A549 (cell line): ENCODE data around the gene OSBPL2. TPM values are rescaled to one million over a fixed set of nuclear protein-coding genes. Genes with fewer than 3 reads are reported as not detected.

Experiments
- ATAC-seq, 2 experiments: fragments of 200-7000 bp in 1 of 2; fragments of >200 bp in 1 of 2; cut with Nextera tagmentation in 1 of 2; cut with Tn5 transposase in 1 of 2; 3 replicates each; pipeline versions ENCODE4 v1.8.0 to v1.9.1; 2018 to 2020; ENCODE audit warnings: mild to moderate bottlenecking in 1 of 2, moderate library complexity in 1 of 2
- CTCF ChIA-PET: fragments of 300-600 bp; sonication (Branson Sonifier 250); formaldehyde crosslinking; extraction: SDS; loops from one replicate; lab custom pipeline; 2021; ENCODE audit warnings: antibody characterized with exemption, inconsistent platforms; lab: Yijun Ruan, JAX
- POLR2A ChIA-PET: fragments of 350-600 bp; formaldehyde crosslinking; extraction: SDS; loops from one replicate; lab custom pipeline; 2021; ENCODE audit warnings: antibody characterized with exemption, inconsistent platforms; lab: Yijun Ruan, JAX
- DNase-seq, 2 experiments: peaks; one replicate each; pipeline versions ENCODE4 v3.0.0 to v3.0.0-alpha.2; 2011 to 2016; ENCODE audit warnings: low read depth in 1 of 2, low spot score in 1 of 2
- FAIRE-seq: peaks from 2 replicates; lab custom pipeline; 2011; peaks lifted over from hg19 to GRCh38; lab: Jason Lieb, UNC
- H3K27ac ChIP-seq, 2 experiments: fragments of >200 bp; sonication (Bioruptor Twin); formaldehyde crosslinking; 3 replicates each; pipeline ENCODE4 v1.5.1; 2016 to 2017
- H3K4me1 ChIP-seq: fragments of >200 bp; sonication (Bioruptor Twin); formaldehyde crosslinking; 3 replicates; pipeline ENCODE4 v1.6.1; 2016
- H3K4me2 ChIP-seq: fragments of >200 bp; sonication (Bioruptor Twin); formaldehyde crosslinking; 3 replicates; pipeline ENCODE4 v1.6.1; 2016
- H3K4me3 ChIP-seq: fragments of >200 bp; sonication (Bioruptor Twin); formaldehyde crosslinking; 3 replicates; pipeline ENCODE4 v1.5.1; 2016
- H3K9me3 ChIP-seq: fragments of >200 bp; sonication (Bioruptor Twin); formaldehyde crosslinking; 3 replicates; pipeline ENCODE4 v1.6.1; 2016
- ATOH8 ChIP-seq: fragments of 250-450 bp; sonication (Bioruptor Pico); IDR thresholded peaks from 2 replicates; pipeline ENCODE4 v1.5.0; 2020; ENCODE audit warnings: low read depth, mild to moderate bottlenecking, moderate library complexity
- CBX2 ChIP-seq: fragments of 200-600 bp; sonication (generic); IDR thresholded peaks from 2 replicates; pipeline ENCODE4 v1.6.1; 2016; ENCODE audit warnings: low read depth, mild to moderate bottlenecking, borderline replicate concordance
- CEBPB ChIP-seq, 2 experiments: fragments of >200 bp in 1 of 2; sonication (Bioruptor Twin) in 1 of 2; formaldehyde crosslinking in 1 of 2; IDR thresholded peaks; 2 replicates each; pipeline ENCODE4 v1.6.1; 2012 to 2016
- CHD2 ChIP-seq: fragments of 150-350 bp; IDR thresholded peaks from 2 replicates; pipeline ENCODE4 v1.6.1; 2014; ENCODE audit warnings: low read length; ENCODE audit not compliant: partially characterized antibody
- EP300 ChIP-seq, 2 experiments: fragments of >200 bp; sonication (Bioruptor Twin); formaldehyde crosslinking; IDR thresholded peaks; 2 replicates in 1 of 2; 3 replicates in 1 of 2; pipeline ENCODE4 v1.6.1; 2016 to 2017
- HES2 ChIP-seq: fragments of >200 bp; sonication (Bioruptor Twin); formaldehyde crosslinking; IDR thresholded peaks from 2 replicates; pipeline ENCODE4 v1.6.1; 2016
- HOXB13 ChIP-seq: fragments of 250-450 bp; sonication (Bioruptor Pico); IDR thresholded peaks from 2 replicates; pipeline ENCODE4 v1.5.0; 2020; ENCODE audit warnings: low read depth, mild to moderate bottlenecking, moderate library complexity
- HOXB5 ChIP-seq: fragments of 250-450 bp; sonication (Bioruptor Pico); IDR thresholded peaks from 2 replicates; pipeline ENCODE4 v1.5.0; 2020; ENCODE audit warnings: mild to moderate bottlenecking, moderate library complexity
- KDM1A ChIP-seq: fragments of 200-600 bp; sonication (generic); IDR thresholded peaks from 2 replicates; pipeline ENCODE4 v1.6.1; 2016; ENCODE audit warnings: low read depth, mild to moderate bottlenecking
- KDM5A ChIP-seq: fragments of 200-600 bp; sonication (generic); IDR thresholded peaks from 2 replicates; pipeline ENCODE4 v1.6.1; 2016; ENCODE audit warnings: antibody characterized with exemption, mild to moderate bottlenecking
- MAX ChIP-seq: IDR thresholded peaks from 2 replicates; pipeline ENCODE4 v1.6.1; 2012
- PBX3 ChIP-seq: IDR thresholded peaks from 2 replicates; pipeline ENCODE4 v1.6.1; 2012
- RAD21 ChIP-seq, 2 experiments: fragments of >200 bp in 1 of 2; sonication (Bioruptor Twin) in 1 of 2; formaldehyde crosslinking in 1 of 2; IDR thresholded peaks in 1 of 2; conservative IDR thresholded peaks in 1 of 2; 2 replicates in 1 of 2; 3 replicates in 1 of 2; pipeline ENCODE4 v1.6.1; 2012 to 2018; ENCODE audit warnings: inconsistent platforms in 1 of 2
- RARB ChIP-seq: fragments of 250-450 bp; sonication (Bioruptor Pico); IDR thresholded peaks from 2 replicates; pipeline ENCODE4 v1.8.0; 2021; ENCODE audit warnings: mild to moderate bottlenecking, moderate library complexity
- RCOR1 ChIP-seq: fragments of 150-350 bp; IDR thresholded peaks from 2 replicates; pipeline ENCODE4 v1.6.1; 2014; ENCODE audit warnings: antibody characterized with exemption, low read length, low read depth
- RNF2 ChIP-seq: fragments of 200-600 bp; sonication (generic); IDR thresholded peaks from 2 replicates; pipeline ENCODE4 v1.6.1; 2016; ENCODE audit warnings: low read depth, mild to moderate bottlenecking, antibody characterized with exemption, moderate library complexity, borderline replicate concordance
- SREBF2 ChIP-seq: fragments of 450-650 bp; IDR thresholded peaks from 2 replicates; pipeline ENCODE4 v1.6.1; 2014; ENCODE audit warnings: mild to moderate bottlenecking, moderate library complexity
- TFCP2L1 ChIP-seq: fragments of 250-450 bp; sonication (Bioruptor Pico); IDR thresholded peaks from 2 replicates; pipeline ENCODE4 v1.5.0; 2021; ENCODE audit warnings: mild to moderate bottlenecking
- USF2 ChIP-seq: fragments of 450-650 bp; IDR thresholded peaks from 2 replicates; pipeline ENCODE4 v1.6.1; 2014; ENCODE audit warnings: antibody characterized with exemption
- ZC3H11A ChIP-seq: fragments of 450-650 bp; IDR thresholded peaks from 2 replicates; pipeline ENCODE4 v1.6.1; 2014; ENCODE audit warnings: antibody characterized with exemption, mild to moderate bottlenecking
- ZNF302 ChIP-seq: fragments of 250-450 bp; sonication (Bioruptor Pico); IDR thresholded peaks from 2 replicates; pipeline ENCODE4 v1.9.0; 2021; ENCODE audit warnings: inconsistent platforms, mild to moderate bottlenecking, moderate library complexity
- ZSCAN20 ChIP-seq: fragments of 250-450 bp; sonication (Bioruptor Pico); IDR thresholded peaks from 2 replicates; pipeline ENCODE4 v1.8.0; 2022; ENCODE audit warnings: mild to moderate bottlenecking, moderate library complexity
- WGBS: methylation state at CpG from one replicate; pipeline ENCODE4 v1.1.6; 2017; ENCODE audit errors: missing lambda C conversion rate; 5-methylcytosine and 5-hydroxymethylcytosine counted together
- polyA plus RNA-seq, 4 experiments: library from polyadenylated mRNA; depleted of rRNA in 3 of 4; stranded (reverse); fragments of >200 nt; fragmentation: RNase III in 1 of 4; extraction: RNeasy Plus Mini Kit Qiagen cat#74134 plus additional on column Dnase treatment in 1 of 4; gene quantifications; 2 replicates in 3 of 4; 3 replicates in 1 of 4; pipeline ENCODE4 v1.2.3, GENCODE V29; 2011 to 2017

OSBPL2 gene
- polyA plus RNA-seq, 2 of the 4 experiments (the other 2 are of a cell fraction): 14.6 to 14.8 TPM

- WGBS: 86% methylated on average over 6 of the region's 6 CpGs
- CTCF ChIA-PET: interaction anchor here (0.6 to 1.1 kb wide), 4 partner anchors 9 to 281 kb away, joined by 3 read pairs; no protein-coding TSS in a partner anchor
- no peak overlapping the region for H3K4me3 ChIP-seq
- POLR2A ChIA-PET: no interaction called here
- no peak overlapping the region for H3K27ac ChIP-seq
- no peaks in the 10 kb centered on the region for H3K4me1 ChIP-seq
- ATAC-seq (no peak), DNase-seq (no peak), FAIRE-seq (no peak)
- TF ChIP-seq RNF2: no peak
- no peak for TF ChIP-seq RCOR1
- no peak for TF ChIP-seq HOXB13 (CRISPR knock-in tag)
- TF ChIP-seq KDM1A: no peak
- no peak for TF ChIP-seq HES2
- H3K9me3 ChIP-seq: no peaks in the 10 kb centered on the region
- no peak overlapping the region for H3K4me2 ChIP-seq
These were observed 46.8 kb downstream of the OSBPL2 start for GRCh38 chr20:62285151-62285550.

- no peak for ATAC-seq
- POLR2A ChIA-PET: no interaction called here
- FAIRE-seq: no peak
- H3K27ac ChIP-seq: no peak overlapping the region
- TF ChIP-seq MAX: no peak
- no peak for TF ChIP-seq SREBF2
- TF ChIP-seq ZNF302 (CRISPR knock-in tag): no peak
- TF ChIP-seq TFCP2L1: no peak
- no peak for TF ChIP-seq HOXB5 (CRISPR knock-in tag)
- TF ChIP-seq HOXB13 (CRISPR knock-in tag): no peak
- TF ChIP-seq RARB (CRISPR knock-in tag): no peak
- TF ChIP-seq CHD2: no peak
- no peaks in the 10 kb centered on the region for H3K4me1 ChIP-seq
- 78% methylated on average over 23 of the region's 23 CpGs for WGBS
- CTCF ChIA-PET: interaction anchor here (0.9 to 1.0 kb wide), 3 partner anchors 14 to 280 kb away, joined by 3 to 4 read pairs (median 3); no protein-coding TSS in a partner anchor
- no peak overlapping the region for H3K4me3 ChIP-seq
- no peak for DNase-seq
- no peak overlapping the region for H3K4me2 ChIP-seq
- no peaks in the 10 kb centered on the region for H3K9me3 ChIP-seq
These were observed 47.4 kb downstream of the OSBPL2 start for GRCh38 chr20:62285722-62286121.

- DNase-seq (no peak), ATAC-seq (no peak; a peak in 1 of 6 replicates)
- CTCF ChIA-PET: interaction anchor here (0.9 kb wide), 1 partner anchor 13 kb away, joined by 4 read pairs; no protein-coding TSS in a partner anchor
- WGBS: 91% methylated on average over 23 of the region's 25 CpGs
- H3K4me2 ChIP-seq: no peak overlapping the region
- H3K4me3 ChIP-seq: no peak overlapping the region
- no peaks in the 10 kb centered on the region for H3K9me3 ChIP-seq
- no peaks in the 10 kb centered on the region for H3K4me1 ChIP-seq
- TF ChIP-seq KDM5A (no peak), PBX3 (no peak), ATOH8 (no peak), RAD21 (conservative IDR thresholded peaks at IDR 0.05 in 1 of 2, IDR thresholded peaks at IDR 0.05 in 1 of 2) (no peak), HOXB13 (CRISPR knock-in tag) (no peak), ZC3H11A (no peak), RCOR1 (no peak), ZSCAN20 (CRISPR knock-in tag) (no peak), EP300 (IDR thresholded peaks at IDR 0.05) (no peak), CEBPB (IDR thresholded peaks at IDR 0.05) (no peak), USF2 (no peak), CBX2 (no peak)
- TF ChIP-seq, all 56 proteins: peak for 0
- FAIRE-seq: no peak
- no peak overlapping the region for H3K27ac ChIP-seq
- POLR2A ChIA-PET: no interaction called here
These were observed 48.3 kb downstream of the OSBPL2 start for GRCh38 chr20:62286493-62287064.
